Left ventricle myocardium superior (tissue), 1 donor: ENCODE measurements around the gene REXO1. TPM values are rescaled to one million over a fixed set of nuclear protein-coding genes. Genes with fewer than 3 reads are reported as not detected.

Experiments used
- ATAC-seq: fragments of 200-7000 bp; cut with Tn5 transposase; one replicate; pipeline ENCODE4 v1.9.1; 2020; ENCODE audit warnings: mild to moderate bottlenecking, moderate library complexity
- DNase-seq: peaks from one replicate; pipeline ENCODE4 v3.0.0-alpha.2; 2020
- intact Hi-C: fragments of 100-400 bp; cut with micrococcal nuclease; formaldehyde crosslinking; loops from one replicate; pipeline ENCODE4 v1.11.0; 2022
- total RNA-seq: library from RNA; stranded (reverse); fragmentation: NEBNext Ultra II Directional; extraction: Animal tissue kit (Norgen Biotek cat#: 25700); gene quantifications from one replicate; pipeline ENCODE4 v1.2.1, GENCODE V29; 2021
- donor health status: DM: no; HTN: yes; CAD: no; lungs with severe emphysema.

Gene REXO1
- total RNA-seq, 1 donor from 2014 or later = 16.0 TPM

DNA sequence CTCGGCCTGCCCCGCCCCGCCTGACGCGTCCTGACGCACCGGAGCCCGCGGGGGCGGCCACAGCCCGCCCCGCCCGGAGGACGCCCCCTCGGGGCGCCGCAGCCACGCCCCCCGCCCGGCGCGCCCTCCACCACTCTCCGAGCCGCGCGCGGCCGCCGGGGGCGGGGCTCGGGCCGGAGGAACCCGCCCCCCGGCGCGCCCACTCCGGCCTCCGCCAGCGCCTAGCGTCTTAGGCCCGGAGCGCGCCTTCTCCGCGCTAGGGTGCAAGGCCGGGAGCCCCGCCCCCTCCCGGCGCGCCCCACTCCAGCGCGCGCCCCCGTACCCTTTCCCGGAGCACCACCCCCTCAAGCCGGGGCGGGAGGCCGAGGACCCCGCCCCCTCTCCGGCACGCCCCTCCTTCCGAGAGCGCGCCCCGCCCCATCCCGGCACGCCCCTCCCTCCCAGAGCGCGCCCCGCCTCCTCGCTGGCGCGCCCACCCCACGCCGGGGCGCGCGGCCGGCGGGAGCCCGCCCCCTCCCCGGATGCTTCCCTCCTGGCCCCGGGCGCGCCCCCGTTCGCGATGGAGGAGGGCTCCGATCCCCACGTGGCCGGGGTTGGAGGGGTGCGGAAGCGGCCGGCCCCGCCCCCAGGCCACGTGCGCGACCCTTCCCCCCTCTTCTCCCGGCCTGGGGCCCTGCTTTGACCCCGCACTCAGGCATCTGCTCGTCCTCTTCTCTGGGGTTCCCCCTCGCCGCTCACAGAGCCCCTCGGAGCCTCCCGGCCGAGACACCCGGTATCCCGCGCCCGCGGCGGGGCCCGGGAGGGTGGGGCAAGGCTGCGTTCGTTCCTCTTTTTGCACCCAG, 15.6 kb upstream of the REXO1 start:
- peak; percentile 95 for DNase-seq
- peak; percentile 84 for ATAC-seq
- intact Hi-C loops = no loop called here

DNA sequence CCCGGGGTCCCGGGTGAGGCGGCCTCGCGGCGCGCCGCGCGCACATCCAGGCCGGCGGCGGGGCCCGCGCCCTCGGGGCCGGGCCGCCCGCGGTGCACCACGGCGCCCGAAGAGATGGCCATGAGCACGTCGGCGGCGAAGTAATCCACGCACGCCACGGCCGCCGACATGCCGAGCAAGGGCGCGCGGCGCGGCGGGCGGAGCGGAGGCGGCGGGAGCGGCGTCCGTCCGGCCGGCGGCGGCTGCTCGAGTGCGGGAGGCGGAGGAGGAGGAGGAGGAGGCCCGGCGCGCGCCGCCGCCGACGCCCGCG, 15.0 kb upstream of the REXO1 start, which contains the start of gene KLF16:
TSS of gene KLF16 (minus strand) at position 252 of the 310 bp plus-strand sequence. CDS start at position 170, 82 bp downstream.
- intact Hi-C loops = no loop called here
- no peak for ATAC-seq
- no peak for DNase-seq

DNA sequence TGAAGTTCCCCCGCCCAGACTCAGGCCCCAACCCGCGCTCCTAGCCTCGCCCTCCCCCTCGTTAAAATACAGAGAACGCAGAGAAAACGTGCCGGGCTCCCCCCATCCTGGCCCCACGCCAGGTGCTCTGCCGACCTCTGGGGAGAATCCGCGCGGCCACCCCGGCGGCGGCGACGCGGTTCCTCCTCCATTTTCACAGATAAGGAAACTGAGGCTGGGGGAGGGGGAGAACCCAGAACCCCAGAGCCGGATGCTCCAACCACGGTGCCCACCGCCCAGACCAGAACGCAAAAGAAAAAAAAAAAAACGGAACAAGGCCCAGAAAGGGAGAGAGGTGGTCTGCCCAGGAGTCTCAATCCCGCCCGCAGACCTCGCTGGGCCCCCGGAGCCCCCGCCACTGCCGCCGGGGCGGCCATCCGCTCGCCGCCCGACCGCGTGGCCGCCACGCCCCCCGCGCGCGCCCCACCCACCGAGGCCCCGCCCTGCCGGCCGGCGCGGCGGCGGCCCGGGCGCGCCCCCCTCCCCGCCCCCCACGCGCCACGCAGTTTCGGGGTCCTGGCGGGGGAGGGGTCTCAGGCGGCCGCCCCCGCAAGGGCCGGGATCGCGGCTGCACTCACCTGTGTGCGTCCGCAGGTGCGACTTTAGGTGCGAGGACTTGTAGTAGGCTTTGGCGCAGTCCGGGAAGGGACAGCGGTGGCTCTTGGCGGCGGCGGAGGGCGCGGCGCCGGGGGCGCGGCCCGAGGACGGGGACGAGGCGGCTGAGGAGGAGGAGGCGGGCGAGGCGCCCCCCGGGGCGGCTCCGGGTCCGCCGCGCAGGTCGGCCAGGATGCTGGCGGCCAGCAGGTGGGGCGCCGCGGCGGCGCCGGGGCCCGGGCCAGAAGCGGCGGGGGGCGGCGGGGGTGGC, 14.4 kb upstream of the REXO1 start:
- ATAC-seq (no peak), DNase-seq (peak; percentile 69)
- intact Hi-C loops = no loop called here

DNA sequence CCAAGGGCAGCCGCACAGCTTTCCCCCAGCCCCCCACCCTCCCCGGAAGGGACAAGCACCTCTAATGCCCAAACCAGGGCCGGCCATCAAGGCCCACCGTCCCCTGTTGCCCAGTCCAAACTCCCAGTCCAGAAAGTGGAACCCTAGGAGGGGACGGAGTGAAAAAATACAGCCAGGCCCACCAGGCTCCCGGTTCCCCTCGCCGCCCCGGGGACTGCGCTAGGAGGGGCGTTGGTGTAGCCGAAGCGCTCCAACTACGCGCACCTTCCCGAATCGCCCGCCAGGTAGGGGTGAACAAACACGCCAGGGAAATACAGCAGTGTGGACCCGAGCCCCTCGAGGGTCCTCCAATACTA, 13.8 kb upstream of the REXO1 start:
- intact Hi-C loops = no loop called here

DNA sequence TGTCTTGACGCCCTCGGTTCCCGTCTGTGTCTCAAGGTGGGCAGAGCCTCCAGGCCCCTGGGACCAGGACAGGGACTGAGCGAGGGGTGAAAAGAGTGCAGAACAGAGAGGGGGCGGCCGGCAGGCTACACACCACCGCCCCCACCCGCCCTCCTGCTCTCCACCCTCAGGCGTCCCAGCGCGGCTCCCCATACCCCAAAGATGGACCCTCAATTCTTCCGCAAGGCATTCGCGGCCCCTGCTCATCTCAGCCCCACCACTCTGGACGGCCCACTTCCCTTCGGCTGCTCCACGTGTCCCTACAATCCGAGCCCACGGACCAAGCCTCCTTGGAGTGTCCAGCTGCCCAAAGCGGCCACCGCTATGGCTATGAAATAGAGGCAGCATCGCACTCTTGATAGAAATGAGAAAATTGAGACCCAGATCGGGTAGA, 13.3 kb upstream of the REXO1 start:
- ATAC-seq (no peak), DNase-seq (peak; percentile 38)
- intact Hi-C loops = no loop called here

More for the DNA sequence above, 13.8 kb upstream of the REXO1 start:
- no peak for DNase-seq
- ATAC-seq = no peak

DNA sequence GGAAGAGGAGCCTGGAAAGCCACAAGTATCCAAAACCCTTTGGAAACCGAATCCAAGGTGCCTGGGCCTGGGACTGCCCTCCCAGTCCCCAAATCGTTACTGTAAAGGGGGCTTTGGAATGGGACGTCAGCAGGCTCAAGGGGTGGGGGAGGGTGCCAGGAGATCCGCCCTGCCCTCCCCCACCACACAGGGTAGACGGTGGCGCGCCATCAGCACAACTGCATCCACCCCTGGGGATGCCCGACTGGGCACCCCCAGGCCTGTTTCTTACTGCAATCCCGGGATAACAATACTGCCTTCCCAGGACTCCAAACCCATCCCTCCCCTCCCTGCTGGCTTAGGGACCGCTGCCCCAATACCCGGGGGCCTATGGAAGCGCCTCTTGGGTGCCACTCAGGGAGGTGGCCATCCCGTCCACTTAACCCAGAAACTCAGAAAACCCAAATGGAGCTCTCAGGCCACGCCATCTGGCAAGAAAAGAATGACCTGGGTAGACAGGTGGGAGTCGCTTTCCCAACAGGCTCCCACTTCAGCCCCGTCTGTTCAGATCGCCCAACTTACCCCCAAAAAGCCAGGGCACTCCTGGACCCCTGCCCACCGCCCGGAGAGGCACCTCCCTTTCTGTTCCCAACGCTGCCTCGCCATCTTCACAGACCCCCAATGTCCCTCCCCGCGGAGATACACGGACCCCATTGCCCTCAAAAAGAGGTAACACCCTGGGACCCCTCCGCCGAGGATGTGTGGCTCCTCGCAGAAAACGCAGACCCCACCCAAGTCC, 12.7 kb upstream of the REXO1 start:
- intact Hi-C loops = no loop called here
- no peak for DNase-seq
- ATAC-seq = no peak

DNA sequence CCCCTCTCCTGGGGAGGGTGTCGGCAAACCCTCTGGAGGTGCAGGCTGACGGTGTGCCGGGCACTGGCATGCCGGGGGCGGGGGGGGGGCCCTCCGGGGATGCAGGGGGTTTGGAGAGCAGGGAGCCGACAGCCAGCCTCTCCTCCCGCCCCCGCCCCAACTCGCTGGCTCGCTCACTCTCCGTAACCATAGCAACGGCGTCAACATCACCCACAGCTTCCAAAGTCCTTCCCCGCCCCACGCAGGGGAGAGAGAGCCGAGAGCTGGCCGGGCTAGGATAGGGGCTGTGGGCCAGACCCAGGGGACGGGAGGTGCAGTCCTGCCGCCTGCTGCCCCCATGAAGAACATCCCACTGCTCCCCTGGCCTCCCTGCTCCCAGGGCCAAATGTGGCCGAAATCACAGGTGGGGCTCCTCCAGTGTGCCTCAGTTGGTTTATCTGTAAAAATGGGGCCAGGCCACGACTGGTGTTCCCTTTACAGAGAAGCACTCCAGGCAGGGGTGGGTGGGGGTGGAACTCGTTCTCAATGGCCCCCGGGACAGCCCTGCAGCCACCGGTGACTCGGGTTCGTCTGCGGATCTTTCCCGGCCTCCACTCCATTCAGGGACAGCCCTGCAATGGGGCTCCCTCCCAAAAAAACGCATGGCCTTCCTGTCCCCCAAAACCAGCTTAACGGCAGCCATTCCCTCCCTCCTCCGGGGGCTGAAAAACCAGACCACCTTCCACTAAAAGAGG, 11.9 kb upstream of the REXO1 start:
- intact Hi-C loops = no loop called here
- ATAC-seq (no peak), DNase-seq (peak; percentile 64)

DNA sequence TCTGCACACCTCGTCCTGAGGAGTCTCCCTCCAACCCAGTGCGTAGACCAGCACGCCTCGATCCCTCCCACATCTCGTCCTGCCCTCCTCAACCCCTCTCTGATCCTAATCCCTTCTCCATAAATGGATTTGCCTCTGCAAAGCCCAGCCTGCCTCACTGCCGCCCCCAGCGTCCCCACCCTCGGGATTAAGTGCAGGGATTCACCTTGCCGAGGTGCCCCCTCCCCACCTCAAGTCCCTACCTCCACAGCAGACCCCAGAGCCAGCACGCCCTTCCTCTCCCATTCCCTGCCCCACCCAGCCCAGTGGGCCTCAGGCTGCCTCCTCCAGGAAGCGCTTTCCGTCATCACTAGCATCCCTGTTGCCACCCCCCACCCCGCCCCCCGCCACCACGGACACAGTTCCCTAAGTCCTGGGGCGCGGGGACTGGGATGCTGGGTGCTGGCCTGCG, 11.1 kb upstream of the REXO1 start:
- DNase-seq (no peak), ATAC-seq (no peak)

DNA sequence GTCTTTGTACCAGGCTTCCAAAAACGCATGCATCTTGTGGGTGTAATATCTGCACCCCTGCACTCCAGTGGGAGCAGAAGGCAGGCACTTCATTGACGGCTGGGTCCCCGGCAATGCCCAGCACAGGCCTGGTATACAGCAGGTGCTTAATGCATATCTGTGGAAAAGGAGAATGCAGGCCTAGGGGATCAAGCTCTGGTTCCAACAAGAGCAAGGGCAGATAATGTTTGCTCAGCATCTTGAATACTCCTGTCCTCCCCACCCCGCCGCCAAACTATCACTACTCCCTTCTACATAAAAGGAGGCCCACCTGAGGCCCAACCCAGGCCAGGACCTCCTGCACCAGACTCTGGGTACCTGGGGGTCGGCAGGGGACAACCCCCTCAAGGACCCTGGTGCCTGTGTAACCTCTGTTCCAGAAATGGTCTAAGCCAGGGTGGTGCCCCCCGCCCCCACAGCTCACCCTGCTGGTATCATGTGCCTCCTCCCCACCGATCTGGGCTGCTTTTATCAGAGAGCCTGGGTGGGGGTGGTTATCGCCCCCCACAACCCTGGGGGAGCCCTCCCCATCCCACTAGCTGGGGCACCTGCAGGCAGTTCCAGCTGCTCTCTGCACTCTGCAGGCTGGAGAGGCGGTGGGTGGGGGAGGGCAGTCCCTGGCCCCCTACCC, 10.3 kb upstream of the REXO1 start:
- ATAC-seq = no peak
- intact Hi-C loops = no loop called here
- DNase-seq = no peak

More for the DNA sequence above, 11.1 kb upstream of the REXO1 start:
- intact Hi-C loops = no loop called here

DNA sequence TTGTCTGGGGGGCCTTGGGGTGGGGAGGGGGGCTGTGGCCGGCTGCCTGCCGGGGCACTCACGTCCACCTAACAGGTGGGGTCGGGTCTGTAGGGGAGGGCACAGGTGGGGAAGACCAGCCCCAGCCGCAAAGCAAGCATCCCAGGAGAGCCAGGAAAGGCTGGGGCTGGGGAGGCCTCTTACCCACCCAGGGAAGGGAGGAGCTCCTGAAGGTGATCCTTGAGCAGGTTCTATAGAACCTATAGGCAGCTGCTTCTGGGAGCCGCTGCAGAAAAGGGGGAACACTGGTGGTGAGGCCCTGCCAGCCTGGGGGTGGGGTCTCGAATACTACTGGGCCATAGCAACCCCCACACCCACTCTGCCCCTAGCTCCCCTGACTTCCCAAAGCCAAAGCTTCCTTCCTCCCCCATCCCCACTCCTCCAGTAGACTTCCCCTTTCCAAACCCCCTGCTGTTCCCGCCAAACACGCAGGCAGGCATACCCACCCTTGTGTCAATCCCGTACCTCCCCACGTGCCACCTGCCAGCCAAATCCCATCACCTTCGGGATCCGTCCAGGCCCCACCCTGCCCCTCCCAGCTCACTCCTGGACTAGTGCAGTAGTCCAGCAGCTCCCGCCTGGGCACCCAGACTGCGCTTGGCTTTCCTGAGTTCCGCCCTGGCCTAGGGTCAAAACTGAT, 9.5 kb upstream of the REXO1 start:
- intact Hi-C loops = no loop called here
- ATAC-seq = no peak
- DNase-seq = peak; percentile 43

DNA sequence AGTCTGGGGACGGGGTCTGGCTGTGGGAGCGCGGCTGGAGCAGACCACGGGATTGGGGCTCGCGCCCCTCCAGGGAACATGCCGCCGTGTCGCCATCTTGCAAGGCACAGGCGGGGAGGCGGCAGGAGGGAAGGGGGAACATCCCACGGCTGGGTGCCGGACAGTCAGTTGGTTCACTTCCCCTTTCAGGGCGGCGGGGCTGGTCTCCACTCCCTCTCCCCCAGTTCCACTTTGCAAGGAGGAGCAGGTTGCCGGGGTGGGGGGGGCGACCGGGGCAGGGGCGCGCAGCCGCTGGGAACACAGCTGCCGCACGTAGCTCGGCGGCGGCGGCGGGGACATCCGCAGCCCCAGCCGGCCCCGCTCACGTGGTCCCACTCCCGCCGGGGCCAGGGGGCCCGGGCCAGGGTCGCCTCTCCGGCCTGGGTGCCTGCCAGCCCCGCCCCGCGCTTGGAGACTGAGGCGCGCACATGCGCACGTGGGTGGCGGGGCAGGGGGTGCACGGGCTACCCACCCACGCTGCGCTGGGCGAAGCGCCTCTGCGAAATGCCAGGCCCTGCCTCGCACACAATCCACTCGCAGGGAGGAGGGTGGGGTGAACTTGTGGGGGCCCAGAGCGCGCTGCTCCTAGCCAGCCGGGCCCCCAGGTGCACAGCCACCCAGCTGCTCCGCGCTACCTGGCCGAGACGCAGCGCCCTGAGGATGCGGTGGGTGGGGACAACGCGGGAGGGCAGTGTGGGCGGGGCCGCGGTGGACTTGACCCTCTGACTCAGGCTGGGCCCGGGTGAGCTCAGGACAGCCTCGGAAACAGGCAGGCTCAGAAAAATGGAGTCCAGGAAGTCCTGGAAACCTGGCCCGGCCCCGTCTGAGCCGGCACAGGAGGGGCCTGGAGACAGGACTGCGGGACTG, 8.7 kb upstream of the REXO1 start:
- ATAC-seq = peak; percentile 44
- DNase-seq = peak; percentile 86
- intact Hi-C loops = no loop called here

DNA sequence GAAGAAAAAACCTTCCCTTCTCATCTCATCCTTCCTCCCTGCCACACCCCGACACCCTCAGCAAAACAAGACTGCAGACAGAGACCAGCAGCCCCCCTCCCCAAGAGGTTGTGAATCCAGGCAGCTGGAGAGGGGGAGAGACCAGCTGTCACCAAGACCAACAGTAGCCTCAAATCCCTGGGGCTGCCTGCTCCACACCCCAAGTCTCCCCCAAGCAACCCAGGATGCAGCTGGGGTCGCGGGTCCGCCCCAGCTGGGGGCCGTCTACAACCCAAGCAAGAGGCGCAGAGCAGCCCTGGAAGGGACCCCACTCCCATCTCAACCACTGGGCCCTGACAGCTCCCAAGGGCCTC, 8.0 kb upstream of the REXO1 start:
- intact Hi-C loops = no loop called here
- DNase-seq = no peak
- no peak for ATAC-seq

DNA sequence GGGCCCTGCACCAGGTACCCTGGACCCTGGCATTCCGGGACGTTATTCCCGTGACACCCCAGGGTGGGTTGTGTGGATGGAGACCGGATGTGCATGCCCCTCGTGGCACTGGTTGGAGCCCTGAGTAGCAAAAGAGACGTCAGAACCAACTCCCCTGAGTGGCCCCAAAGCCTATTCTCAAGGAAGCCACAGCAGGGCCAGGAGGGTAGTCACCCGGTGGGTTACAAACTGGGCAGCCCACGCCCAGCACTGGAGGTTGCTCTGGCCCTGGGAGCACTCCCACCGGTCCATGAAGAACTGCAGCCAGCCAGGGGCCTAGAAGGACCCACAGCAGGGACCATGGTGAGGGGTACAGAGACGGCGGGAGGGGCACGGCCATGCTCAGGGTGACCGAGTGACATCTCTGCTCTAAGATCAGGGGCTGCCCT, 7.6 kb upstream of the REXO1 start:
- peak; percentile 0 for ATAC-seq
- peak; percentile 42 for DNase-seq
- intact Hi-C loops = no loop called here

DNA sequence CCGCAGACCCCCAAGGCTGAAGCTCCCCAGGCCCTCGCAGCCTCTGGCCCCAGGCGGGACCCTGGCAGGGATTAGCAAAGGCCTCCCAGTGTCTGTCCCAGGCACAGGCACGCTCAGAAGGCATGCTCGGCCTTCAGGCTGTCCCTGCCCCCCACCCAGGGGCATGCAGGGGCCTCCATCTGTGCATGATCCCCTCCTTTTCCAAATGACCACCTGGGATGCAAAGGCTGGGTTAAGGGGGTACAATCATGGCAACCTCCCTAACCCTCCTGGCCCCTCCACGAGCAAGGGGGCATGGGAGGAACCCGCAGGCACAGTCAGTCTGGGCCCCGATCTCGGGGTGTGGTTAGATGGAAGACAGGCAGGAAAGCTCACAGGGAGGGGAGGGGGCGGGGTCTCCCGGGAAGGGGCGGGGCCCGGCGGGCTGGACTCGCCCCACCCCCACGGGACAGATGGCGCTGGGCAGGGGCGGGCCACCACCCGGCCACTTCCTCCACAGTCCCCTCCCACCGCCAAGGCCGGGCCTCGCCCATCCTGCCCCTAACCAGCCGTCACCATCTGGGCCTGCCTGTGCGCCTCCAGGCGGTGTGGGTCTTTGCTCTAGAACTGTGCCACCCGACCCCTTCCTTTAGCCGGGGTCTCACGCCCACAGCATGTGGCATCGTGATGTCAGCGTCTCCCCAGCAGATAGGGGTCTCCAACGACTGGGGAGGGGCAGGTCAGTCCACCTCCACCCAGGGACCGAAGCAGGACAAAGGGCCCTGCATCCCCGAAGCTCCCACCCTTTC, 7.0 kb upstream of the REXO1 start:
- intact Hi-C loops = no loop called here
- DNase-seq (peak; percentile 94), ATAC-seq (peak; percentile 82)

DNA sequence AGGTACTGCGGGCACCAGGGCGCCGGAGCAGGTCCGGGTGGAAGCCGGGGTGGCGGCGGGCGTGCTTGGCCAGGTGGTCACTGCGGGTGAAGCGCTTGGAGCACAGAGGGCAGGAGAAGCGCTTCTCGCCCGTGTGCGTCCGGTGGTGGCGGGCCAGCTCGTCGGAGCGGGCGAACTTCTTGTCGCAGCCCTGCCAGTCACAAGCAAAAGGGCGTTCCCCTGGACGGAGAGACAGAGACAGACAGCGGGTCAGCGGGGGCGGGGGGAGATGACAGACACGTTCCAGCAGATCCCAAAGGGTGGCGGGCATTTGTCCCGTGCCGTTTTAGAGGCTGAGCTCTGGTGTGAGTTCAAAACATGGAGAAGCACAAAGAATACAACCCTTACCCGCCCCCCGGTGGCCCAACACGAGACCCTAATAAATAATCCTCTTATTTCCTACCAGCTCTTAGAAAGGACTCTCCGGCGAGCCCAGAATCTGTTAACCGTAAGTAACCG, 6.3 kb upstream of the REXO1 start:
- intact Hi-C loops = no loop called here
- DNase-seq = peak; percentile 80
- peak; percentile 3 for ATAC-seq

DNA sequence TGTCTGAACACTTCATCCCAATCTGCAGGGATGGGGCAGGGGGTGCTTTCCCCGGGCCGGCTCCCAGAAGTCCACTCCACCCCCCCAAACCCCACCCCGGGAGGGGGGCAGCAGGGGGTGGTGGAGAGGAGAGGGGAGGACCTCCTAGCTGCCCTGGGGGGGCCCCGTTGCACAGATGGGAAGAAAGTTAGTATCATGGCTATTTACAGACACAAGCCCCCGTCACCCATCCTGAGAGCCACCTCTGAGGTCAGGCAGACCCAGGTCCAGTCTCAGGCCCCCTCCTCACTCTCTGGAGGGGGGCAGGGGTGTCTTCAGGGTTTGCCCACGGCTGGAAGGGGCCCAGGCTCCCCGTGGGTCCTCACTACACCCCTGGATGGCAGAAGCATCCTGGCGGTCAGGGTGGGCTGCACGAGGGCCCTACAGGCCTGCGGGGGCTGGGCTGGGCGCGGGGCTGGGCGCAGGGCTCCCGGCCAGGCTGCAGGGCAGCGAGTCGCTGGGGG, 5.8 kb upstream of the REXO1 start:
- DNase-seq (no peak), ATAC-seq (no peak)
- intact Hi-C loops = no loop called here
